Stomach (tissue), 9 donors: ENCODE data around the gene RMDN3. TPM values are rescaled to one million over a fixed set of nuclear protein-coding genes. Genes with fewer than 3 reads are reported as not detected.

Experiments used
- DNase-seq, 2 donors: peaks; one replicate each; pipeline versions ENCODE4 v3.0.0 to v3.0.0-alpha.2; 2013 to 2019
- H3K27ac ChIP-seq, 5 donors: fragments of 200-600 bp in 4 of 5; sonication (generic) in 4 of 5; one replicate each; pipeline ENCODE4 v1.5.1; 2013 to 2019; ENCODE audit warnings: mild to moderate bottlenecking in 1 of 5, moderate library complexity in 1 of 5
- H3K27me3 ChIP-seq, 3 donors: fragments of 200-600 bp; sonication (generic); one replicate each; pipeline ENCODE4 v1.5.1; 2017 to 2019; ENCODE audit warnings: mixed run types in 1 of 3
- H3K36me3 ChIP-seq, 4 donors: fragments of 200-600 bp; sonication (generic); 1 replicate in 3 of 4; 2 replicates in 1 of 4; pipeline ENCODE4 v1.5.1; 2016 to 2019
- H3K4me1 ChIP-seq, 4 donors: fragments of 200-600 bp; sonication (generic); one replicate each; pipeline ENCODE4 v1.5.1; 2016 to 2019
- H3K4me3 ChIP-seq, 4 donors: fragments of 200-600 bp; sonication (generic) in 3 of 4; one replicate each; pipeline ENCODE4 v1.5.1; 2016 to 2019; ENCODE audit warnings: mild to moderate bottlenecking in 1 of 4
- H3K9me3 ChIP-seq, 4 donors: fragments of 200-600 bp; sonication (generic); one replicate each; pipeline ENCODE4 v1.5.1; 2016 to 2019
- EP300 ChIP-seq: sonication (generic); formaldehyde crosslinking; IDR thresholded peaks from one replicate; pipeline ENCODE4 v1.6.1; 2017; ENCODE audit warnings: antibody characterized with exemption
- POLR2A ChIP-seq, 4 donors: fragments of 450-650 bp; IDR thresholded peaks; one replicate each; pipeline ENCODE4 v1.6.1; 2016; ENCODE audit warnings: antibody characterized with exemption in 4 of 4, control low read depth in 2 of 4, mild to moderate bottlenecking in 1 of 4, moderate library complexity in 1 of 4
- POLR2AphosphoS5 ChIP-seq, 3 donors: sonication (generic); formaldehyde crosslinking; IDR thresholded peaks; one replicate each; pipeline ENCODE4 v1.6.1; 2016; ENCODE audit warnings: antibody characterized with exemption in 3 of 3
- WGBS, 5 donors: extraction: QIAGEN DNeasy Blood & Tissue Kit in 3 of 5; methylation state at CpG; one replicate each; pipeline versions ENCODE4 v1.1.5 to v1.1.7; 2013 to 2018; 5-methylcytosine and 5-hydroxymethylcytosine counted together
- intact Hi-C: fragments of 100-400 bp; cut with DNase I; formaldehyde crosslinking; loops from one replicate; pipeline ENCODE4 v1.15.1; 2023; ENCODE audit warnings: low total_unique reads
- polyA plus RNA-seq, 3 donors: library from polyadenylated mRNA; stranded (reverse); fragments of 200-250 nt; gene quantifications; one replicate each; pipeline ENCODE4 v1.2.3, GENCODE V29; 2013
- total RNA-seq, 5 donors: library from RNA; depleted of rRNA; stranded (reverse); fragments of >200 nt; gene quantifications; one replicate each; pipeline versions ENCODE4 v1.1.0 to v1.2.3, GENCODE V29; 2014 to 2016
- TF ChIP-seq, protein P1 (sequence below), 7 experiments: fragments of 450-650 bp in 4 of 7; fragments of 200-600 bp in 3 of 7; sonication (generic) in 3 of 7; IDR thresholded peaks; one replicate each; pipeline ENCODE4 v1.5.1; 2016 to 2019; ENCODE audit warnings: antibody characterized with exemption in 7 of 7, control low read depth in 2 of 7, mild to moderate bottlenecking in 1 of 7
- donor health status: healthy with polysubstance abuse.
- donor health status: Bipolar disorder and iron deficiency.
- donor health status: healthy.

RMDN3 gene
- total and polyA plus RNA-seq, 8 donors, result 12.6 to 63.8 (median 25.2) TPM; not detected in 1

DNA sequence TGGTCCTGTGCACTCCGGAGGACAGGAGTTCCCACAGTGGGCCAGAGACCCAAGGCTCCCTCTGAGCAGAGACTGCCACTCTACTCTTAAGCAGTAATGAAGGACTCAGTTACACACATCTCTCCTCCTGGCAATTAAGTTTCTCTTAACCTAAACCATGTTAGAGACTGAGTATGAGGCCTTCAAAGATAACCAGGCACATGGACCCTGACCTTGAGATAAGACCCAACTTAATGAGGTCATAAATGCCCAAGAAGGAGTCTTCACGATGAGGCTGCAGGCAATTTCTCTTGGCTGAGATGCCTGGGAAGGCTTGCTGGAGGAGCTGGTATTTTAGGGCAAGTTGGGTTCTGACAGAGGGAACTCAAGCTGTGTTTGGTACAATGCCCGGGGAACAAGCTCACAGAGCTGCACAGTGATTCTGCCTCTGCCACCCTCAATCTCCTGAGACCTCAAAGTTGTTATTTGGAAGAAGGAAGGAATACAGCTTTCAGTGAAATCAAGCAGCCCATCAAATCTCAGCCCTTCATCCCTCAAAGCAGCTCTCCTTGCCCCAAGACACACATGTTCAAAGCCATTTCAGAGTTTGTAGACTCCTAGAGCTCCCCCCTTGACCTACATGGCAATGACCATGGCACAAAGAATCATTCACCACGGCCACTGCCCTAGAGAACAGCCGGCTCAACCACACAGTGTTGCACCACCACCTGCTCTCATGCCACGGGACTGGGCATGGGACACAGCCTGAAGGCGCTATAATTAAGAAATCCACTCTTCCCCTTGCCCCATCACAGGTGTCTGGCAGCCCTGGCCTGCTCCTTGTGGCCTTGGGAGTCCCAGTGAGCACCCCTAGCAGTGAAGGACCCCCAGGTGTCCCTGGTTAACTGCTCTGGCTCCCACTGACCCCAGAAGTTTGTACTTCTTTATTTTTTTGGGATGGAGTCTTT is 7.1 kb downstream of the RMDN3 start:
- Histone ChIP-seq H3K36me3 (peaks cover 45 to 93% (median 87%) of the 10 kb centered on the region in 4 donors), H3K27me3 (no peaks in the 10 kb centered on the region), H3K27ac (no peak overlapping the region), H3K9me3 (no peaks in the 10 kb centered on the region), H3K4me3 (no peak overlapping the region), H3K4me1 (peaks cover 5 to 26% (median 8%) of the 10 kb centered on the region in 4 donors)
- no peak for DNase-seq
- 71 to 80% (median 76%) methylated on average over 6 to 7 of the region's 7 CpGs for WGBS, 5 donors
- intact Hi-C loops, result no loop called here
- TF ChIP-seq POLR2A (IDR thresholded peaks at IDR 0.05) (no peak), EP300 (no peak), POLR2AphosphoS5 (IDR thresholded peaks at IDR 0.05) (no peak)
- TF ChIP-seq, protein P1, sequence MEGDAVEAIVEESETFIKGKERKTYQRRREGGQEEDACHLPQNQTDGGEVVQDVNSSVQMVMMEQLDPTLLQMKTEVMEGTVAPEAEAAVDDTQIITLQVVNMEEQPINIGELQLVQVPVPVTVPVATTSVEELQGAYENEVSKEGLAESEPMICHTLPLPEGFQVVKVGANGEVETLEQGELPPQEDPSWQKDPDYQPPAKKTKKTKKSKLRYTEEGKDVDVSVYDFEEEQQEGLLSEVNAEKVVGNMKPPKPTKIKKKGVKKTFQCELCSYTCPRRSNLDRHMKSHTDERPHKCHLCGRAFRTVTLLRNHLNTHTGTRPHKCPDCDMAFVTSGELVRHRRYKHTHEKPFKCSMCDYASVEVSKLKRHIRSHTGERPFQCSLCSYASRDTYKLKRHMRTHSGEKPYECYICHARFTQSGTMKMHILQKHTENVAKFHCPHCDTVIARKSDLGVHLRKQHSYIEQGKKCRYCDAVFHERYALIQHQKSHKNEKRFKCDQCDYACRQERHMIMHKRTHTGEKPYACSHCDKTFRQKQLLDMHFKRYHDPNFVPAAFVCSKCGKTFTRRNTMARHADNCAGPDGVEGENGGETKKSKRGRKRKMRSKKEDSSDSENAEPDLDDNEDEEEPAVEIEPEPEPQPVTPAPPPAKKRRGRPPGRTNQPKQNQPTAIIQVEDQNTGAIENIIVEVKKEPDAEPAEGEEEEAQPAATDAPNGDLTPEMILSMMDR (IDR thresholded peaks at IDR 0.05), result no peak

DNA sequence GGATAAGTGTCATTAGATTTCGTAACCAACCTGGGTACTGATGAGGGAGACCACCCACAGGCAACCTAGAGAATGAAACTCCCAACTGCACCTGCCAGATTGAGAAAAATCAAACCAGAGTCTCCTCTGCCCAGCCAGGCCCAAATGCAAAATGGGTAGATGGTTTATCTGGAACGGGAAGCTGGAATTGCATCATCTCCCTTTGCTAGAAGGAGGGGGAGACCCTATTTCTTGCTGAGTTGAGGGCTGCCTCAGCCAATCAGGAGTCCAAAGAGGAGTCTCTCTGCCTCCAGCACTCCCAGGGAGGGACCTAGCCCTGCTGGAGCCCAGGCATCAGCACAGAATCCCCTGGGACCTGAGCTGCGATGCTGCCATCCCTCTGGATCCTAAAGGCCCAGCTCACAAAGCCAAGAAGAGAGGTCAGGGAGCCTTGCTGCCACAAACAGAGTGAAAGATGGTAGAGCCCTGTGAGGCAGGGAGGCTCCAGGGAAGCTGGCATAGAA is 8.1 kb downstream of the RMDN3 start:
- no peaks in the 10 kb centered on the region for H3K9me3 ChIP-seq
- H3K4me3 ChIP-seq, result no peak overlapping the region
- H3K27me3 ChIP-seq, result no peaks in the 10 kb centered on the region
- intact Hi-C loops, result no loop called here
- no peak for DNase-seq
- peaks cover 52 to 94% (median 93%) of the 10 kb centered on the region in 4 donors for H3K36me3 ChIP-seq
- H3K4me1 ChIP-seq, result peaks cover 0 to 17% (median under 1%) of the 10 kb centered on the region in 4 donors
- TF ChIP-seq POLR2A (IDR thresholded peaks at IDR 0.05), result no peak
- no peak for TF ChIP-seq EP300
- no peak for TF ChIP-seq POLR2AphosphoS5 (IDR thresholded peaks at IDR 0.05)
- TF ChIP-seq, protein P1 (IDR thresholded peaks at IDR 0.05), result no peak
- no peak overlapping the region for H3K27ac ChIP-seq
- 71 to 83% (median 77%) methylated on average over 3 of the region's 3 CpGs for WGBS, 5 donors

DNA sequence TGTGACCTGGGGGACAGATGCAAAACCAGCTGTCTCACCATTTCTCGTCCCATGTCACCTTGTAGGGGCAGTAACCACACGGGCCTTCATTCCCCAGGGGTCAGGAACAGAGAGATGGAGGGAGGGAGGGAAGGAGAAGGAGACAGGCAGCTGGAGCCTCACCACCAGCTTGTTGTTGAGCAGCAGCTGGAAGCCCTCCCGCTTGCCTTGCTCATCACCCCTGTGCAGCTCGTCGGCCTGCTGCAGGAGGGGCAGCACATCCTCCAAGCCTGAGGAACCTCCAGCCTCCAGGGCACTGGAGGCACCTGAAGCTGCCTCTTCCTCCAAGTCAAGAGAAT is 10.3 kb downstream of the RMDN3 start:
- no peak for DNase-seq
- TF ChIP-seq, protein P1 (IDR thresholded peaks at IDR 0.05), result no peak
- TF ChIP-seq EP300 (no peak), POLR2AphosphoS5 (IDR thresholded peaks at IDR 0.05) (no peak), POLR2A (IDR thresholded peaks at IDR 0.05) (no peak)
- Histone ChIP-seq H3K4me3 (no peak overlapping the region), H3K27me3 (no peaks in the 10 kb centered on the region), H3K4me1 (peaks cover 0 to 7% (median 0%) of the 10 kb centered on the region in 4 donors), H3K27ac (no peak overlapping the region), H3K36me3 (peaks cover 53 to 94% (median 93%) of the 10 kb centered on the region in 4 donors), H3K9me3 (no peaks in the 10 kb centered on the region)
- intact Hi-C loops, result no loop called here
- WGBS, 5 donors, result 77 to 82% (median 79%) methylated on average over 5 of the region's 5 CpGs

DNA sequence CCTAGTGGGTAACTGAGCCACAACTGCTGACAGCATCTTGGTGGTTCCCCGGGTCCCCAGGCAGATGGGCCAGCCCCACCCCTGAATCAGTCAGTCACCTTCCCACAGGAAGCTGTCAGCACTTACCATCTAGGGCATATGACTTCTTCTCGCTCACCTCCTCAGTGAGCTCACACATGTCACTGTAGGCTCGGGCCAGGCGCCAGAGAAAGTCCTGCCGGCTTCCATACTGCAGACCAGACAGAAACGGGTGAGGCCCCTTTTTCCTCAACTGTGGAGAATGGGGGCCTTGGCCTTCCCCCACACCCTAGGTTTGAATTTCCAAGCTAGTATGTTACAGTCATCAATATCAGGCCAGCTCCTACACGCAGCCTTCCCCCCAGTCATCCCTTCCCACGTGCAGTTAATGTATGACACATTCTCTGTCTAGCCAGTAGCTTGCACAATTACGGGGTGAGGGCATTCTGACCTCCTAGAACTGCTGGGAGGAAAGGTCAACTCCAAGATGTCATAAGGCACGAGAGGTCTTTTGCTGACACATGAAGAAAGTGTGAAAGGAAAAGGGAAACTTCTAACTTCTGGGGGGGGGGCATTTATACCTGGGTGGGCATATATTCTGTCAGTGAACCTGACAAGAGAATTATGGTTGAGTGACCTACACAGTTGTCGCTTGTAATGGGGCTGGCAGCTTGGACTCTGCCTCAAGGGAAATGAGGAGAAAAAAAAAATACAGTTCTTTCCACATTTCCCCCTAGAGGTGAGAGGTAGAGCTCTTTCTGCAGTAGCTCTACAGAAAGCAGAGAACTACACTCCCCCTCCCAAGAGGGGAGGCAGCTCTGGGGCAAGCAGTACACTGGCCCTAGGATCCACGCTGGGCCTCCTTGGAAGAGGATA is 10.9 kb downstream of the RMDN3 start:
- no peak for DNase-seq
- WGBS, 5 donors, result 73 to 84% (median 75%) methylated on average over 12 of the region's 12 CpGs
- peaks cover 53 to 94% (median 93%) of the 10 kb centered on the region in 4 donors for H3K36me3 ChIP-seq
- H3K4me3 ChIP-seq, result no peak overlapping the region
- peak overlapping the region in 3 of 5 donors; percentile 7 to 49 (median 11) for H3K27ac ChIP-seq
- H3K9me3 ChIP-seq, result no peaks in the 10 kb centered on the region
- H3K27me3 ChIP-seq, result no peaks in the 10 kb centered on the region
- H3K4me1 ChIP-seq, result peaks cover 0 to 7% (median 0%) of the 10 kb centered on the region in 4 donors
- intact Hi-C loops, result no loop called here
- no peak for TF ChIP-seq EP300
- no peak for TF ChIP-seq POLR2AphosphoS5 (IDR thresholded peaks at IDR 0.05)
- no peak for TF ChIP-seq POLR2A (IDR thresholded peaks at IDR 0.05)
- TF ChIP-seq, protein P1 (IDR thresholded peaks at IDR 0.05), result no peak
